H9 (cell line): ENCODE measurements around the gene PCDHB13. TPM values are rescaled to one million over a fixed set of nuclear protein-coding genes. Genes with fewer than 3 reads are reported as not detected.

Experiments used
- DNase-seq: peaks from one replicate; pipeline ENCODE4 v3.0.0-alpha.2; 2017
- H2AFZ ChIP-seq: one replicate; pipeline ENCODE4 v1.6.1; 2013; ENCODE audit warnings: mild to moderate bottlenecking, low read length, control low read depth, moderate library complexity
- H2AK5ac ChIP-seq: 2 replicates; pipeline ENCODE4 v1.6.1; 2013; ENCODE audit warnings: low read length, control low read depth, mixed read lengths; ENCODE audit not compliant: insufficient read length
- H2BK120ac ChIP-seq: one replicate; pipeline ENCODE4 v1.6.1; 2013; ENCODE audit warnings: low read depth, mild to moderate bottlenecking, low read length, control low read depth, inconsistent platforms; ENCODE audit not compliant: poor library complexity, severe bottlenecking
- H2BK12ac ChIP-seq: 2 replicates; pipeline ENCODE4 v1.6.1; 2013; ENCODE audit warnings: low read length, control low read depth, mixed read lengths, low read depth; ENCODE audit not compliant: insufficient read length
- H2BK15ac ChIP-seq: 2 replicates; pipeline ENCODE4 v1.6.1; 2013; ENCODE audit warnings: low read depth, low read length, control low read depth
- H2BK20ac ChIP-seq: one replicate; pipeline ENCODE4 v1.6.1; 2013; ENCODE audit warnings: low read depth, mild to moderate bottlenecking, low read length, control low read depth, inconsistent platforms; ENCODE audit not compliant: poor library complexity, severe bottlenecking
- H2BK5ac ChIP-seq: 2 replicates; pipeline ENCODE4 v1.6.1; 2013; ENCODE audit warnings: low read length, control low read depth, mixed read lengths; ENCODE audit not compliant: insufficient read length
- H3K14ac ChIP-seq: 2 replicates; pipeline ENCODE4 v1.6.1; 2013; ENCODE audit warnings: low read length, control low read depth; ENCODE audit not compliant: insufficient read depth
- H3K18ac ChIP-seq: 2 replicates; pipeline ENCODE4 v1.6.1; 2013; ENCODE audit warnings: low read depth, mild to moderate bottlenecking, mixed read lengths, low read length, control low read depth; ENCODE audit not compliant: insufficient read length
- H3K23ac ChIP-seq: 2 replicates; pipeline ENCODE4 v1.6.1; 2013; ENCODE audit warnings: low read length, control low read depth, mixed read lengths, low read depth; ENCODE audit not compliant: insufficient read length
- H3K23me2 ChIP-seq: 2 replicates; pipeline ENCODE4 v1.6.1; 2013; ENCODE audit warnings: low read depth, mild to moderate bottlenecking, mixed read lengths, low read length, control low read depth; ENCODE audit not compliant: insufficient read length, poor library complexity, severe bottlenecking
- H3K27ac ChIP-seq: 2 replicates; pipeline ENCODE4 v1.5.1; 2013; ENCODE audit warnings: low read length, control low read depth, mixed read lengths, low read depth; ENCODE audit not compliant: insufficient read length
- H3K27me3 ChIP-seq: 2 replicates; pipeline ENCODE4 v1.6.1; 2013; ENCODE audit warnings: low read length, control low read depth, inconsistent platforms; ENCODE audit not compliant: insufficient read depth
- H3K4ac ChIP-seq: 2 replicates; pipeline ENCODE4 v1.6.1; 2013; ENCODE audit warnings: low read depth, mild to moderate bottlenecking, control low read depth, inconsistent platforms, low read length, moderate library complexity
- H3K4me1 ChIP-seq: 2 replicates; pipeline ENCODE4 v1.6.1; 2013; ENCODE audit warnings: low read length, control low read depth, inconsistent platforms; ENCODE audit not compliant: insufficient read depth
- H3K4me2 ChIP-seq: 2 replicates; pipeline ENCODE4 v1.6.1; 2013; ENCODE audit warnings: low read length, control low read depth, mixed read lengths; ENCODE audit not compliant: insufficient read length, insufficient read depth
- H3K56ac ChIP-seq: 2 replicates; pipeline ENCODE4 v1.6.1; 2013; ENCODE audit warnings: low read depth, mild to moderate bottlenecking, mixed read lengths, low read length, control low read depth; ENCODE audit not compliant: insufficient read length
- H3K79me1 ChIP-seq: 2 replicates; pipeline ENCODE4 v1.6.1; 2013; ENCODE audit warnings: low read depth, mild to moderate bottlenecking, moderate library complexity, low read length, control low read depth, inconsistent platforms; ENCODE audit not compliant: insufficient read depth, poor library complexity, severe bottlenecking
- H3K79me2 ChIP-seq: 2 replicates; pipeline ENCODE4 v1.6.1; 2013; ENCODE audit warnings: low read length, control low read depth, inconsistent platforms; ENCODE audit not compliant: insufficient read depth
- H3K9ac ChIP-seq: 2 replicates; pipeline ENCODE4 v1.6.1; 2013; ENCODE audit warnings: low read length, control low read depth, mixed read lengths; ENCODE audit not compliant: insufficient read length; ENCODE audit errors: extremely low read depth
- H3K9me3 ChIP-seq: one replicate; pipeline ENCODE4 v1.6.1; 2013; ENCODE audit warnings: low read depth, low read length, inconsistent platforms; ENCODE audit not compliant: control insufficient read depth
- H3T11ph ChIP-seq: one replicate; pipeline ENCODE4 v1.6.1; 2013; ENCODE audit warnings: mild to moderate bottlenecking, low read length, control low read depth, inconsistent platforms
- H4K20me1 ChIP-seq: one replicate; pipeline ENCODE4 v1.6.1; 2013; ENCODE audit not compliant: control insufficient read depth, insufficient read length, insufficient read depth
- H4K5ac ChIP-seq: 2 replicates; pipeline ENCODE4 v1.6.1; 2013; ENCODE audit warnings: low read depth, mild to moderate bottlenecking, mixed read lengths, low read length, control low read depth; ENCODE audit not compliant: insufficient read length
- H4K8ac ChIP-seq: replicated peaks from 2 replicates; pipeline ENCODE4 v1.6.1; 2013; ENCODE audit warnings: low read length, control low read depth, mixed read lengths, low read depth; ENCODE audit not compliant: insufficient read length
- H4K91ac ChIP-seq: 2 replicates; pipeline ENCODE4 v1.6.1; 2013; ENCODE audit warnings: low read depth, mild to moderate bottlenecking, moderate library complexity, mixed read lengths, low read length, control low read depth; ENCODE audit not compliant: insufficient read length
- H3K27ac Mint-ChIP-seq, 3 experiments: 2 replicates in 2 of 3; 3 replicates in 1 of 3; pipeline ENCODE4 v1.8.0; 2020 to 2021; ENCODE audit warnings: mixed read lengths in 3 of 3, mild to moderate bottlenecking in 1 of 3, moderate library complexity in 1 of 3
- H3K27me3 Mint-ChIP-seq: 2 replicates; pipeline ENCODE4 v1.8.0; 2021; ENCODE audit warnings: low read depth, mild to moderate bottlenecking, moderate library complexity, mixed read lengths
- H3K36me3 Mint-ChIP-seq, 3 experiments: 2 replicates in 2 of 3; 3 replicates in 1 of 3; pipeline ENCODE4 v1.8.0; 2020 to 2021; ENCODE audit warnings: low read depth in 3 of 3, mixed read lengths in 3 of 3; ENCODE audit not compliant: insufficient read depth in 1 of 3
- H3K4me1 Mint-ChIP-seq, 2 experiments: 2 replicates each; pipeline ENCODE4 v1.8.0; 2020; ENCODE audit warnings: mixed read lengths in 2 of 2
- H3K4me3 Mint-ChIP-seq, 2 experiments: 2 replicates in 1 of 2; 3 replicates in 1 of 2; pipeline ENCODE4 v1.8.0; 2020 to 2021; ENCODE audit warnings: mild to moderate bottlenecking in 2 of 2, mixed read lengths in 2 of 2, moderate library complexity in 1 of 2
- H3K9me3 Mint-ChIP-seq, 2 experiments: 2 replicates in 1 of 2; 3 replicates in 1 of 2; pipeline ENCODE4 v1.8.0; 2020; ENCODE audit warnings: mild to moderate bottlenecking in 2 of 2, mixed read lengths in 2 of 2, moderate library complexity in 1 of 2
- WGBS: extraction: QIAGEN DNeasy Blood & Tissue Kit; methylation state at CpG from one replicate; pipeline ENCODE4 v1.1.7; 2013; ENCODE audit warnings: missing lambda C conversion rate, low lambda C conversion rate, mixed read lengths; ENCODE audit not compliant: insufficient read length; ENCODE audit errors: extremely low coverage; 5-methylcytosine and 5-hydroxymethylcytosine counted together
- total RNA-seq: library from RNA; stranded (reverse); gene quantifications from 2 replicates; pipeline ENCODE4 v1.2.1, GENCODE V29; 2021
- TF ChIP-seq, protein P1 (sequence below): fragments of 200-600 bp; sonication (generic); conservative IDR thresholded peaks from 3 replicates; pipeline ENCODE4 v1.8.0; 2021; ENCODE audit warnings: antibody characterized with exemption, mild to moderate bottlenecking

Gene PCDHB13
- total RNA-seq, 1 experiment from 2014 or later, result 1.7 TPM

DNA sequence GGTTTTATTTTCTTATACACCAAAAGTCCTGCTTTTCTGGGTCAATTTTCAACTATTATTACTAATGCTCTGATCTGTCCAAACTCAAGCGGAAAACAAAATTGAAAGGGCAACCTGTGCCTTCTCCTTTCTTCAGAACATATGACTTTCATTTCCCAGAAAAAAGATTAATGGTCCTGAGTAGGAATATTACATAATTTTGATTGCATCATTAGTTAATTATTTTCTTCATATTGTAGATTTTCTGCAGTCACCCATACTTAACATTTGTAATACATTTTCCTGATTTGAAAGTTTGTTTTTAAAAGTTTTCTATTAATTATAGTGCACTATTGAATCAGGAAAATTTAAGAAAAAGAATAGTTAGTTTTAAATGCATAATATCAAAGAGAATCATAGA lies 37.8 kb upstream of the PCDHB13 start:
- H3K27me3 Mint-ChIP-seq, result peaks cover 6% of the 10 kb centered on the region
- WGBS, result no CpG with 5 or more reads among the region's 1 CpG

More for the DNA sequence above, 37.8 kb upstream of the PCDHB13 start:
- peaks cover 0 to 6% of the 10 kb centered on the region in 2 experiments; a peak in 1 of 4 replicates for H3K4me1 Mint-ChIP-seq
- Histone ChIP-seq H2AFZ (no peak overlapping the region), H3K4ac (no peak overlapping the region), H3K27ac (no peak overlapping the region), H2BK20ac (no peak overlapping the region), H3K4me2 (no peak overlapping the region), H2BK120ac (no peak overlapping the region), H3K79me1 (no peaks in the 10 kb centered on the region), H4K8ac (no peak overlapping the region), H3K23ac (no peak overlapping the region), H4K5ac (no peak overlapping the region), H4K20me1 (no peaks in the 10 kb centered on the region), H2BK15ac (no peak overlapping the region), H3K9ac (no peak overlapping the region), H3T11ph (no peak overlapping the region), H3K9me3 (no peaks in the 10 kb centered on the region), H3K18ac (no peak overlapping the region), H3K27me3 (no peaks in the 10 kb centered on the region), H3K4me1 (no peaks in the 10 kb centered on the region), H2BK12ac (no peak overlapping the region), H3K79me2 (no peaks in the 10 kb centered on the region), H2AK5ac (no peak overlapping the region), H3K23me2 (no peaks in the 10 kb centered on the region), H4K91ac (no peak overlapping the region), H2BK5ac (no peak overlapping the region), H3K56ac (no peak overlapping the region), H3K14ac (no peak overlapping the region)
- peaks cover 20 to 27% of the 10 kb centered on the region in 2 experiments for H3K9me3 Mint-ChIP-seq
- H3K4me3 Mint-ChIP-seq, result no peak overlapping the region
- no peak overlapping the region for H3K27ac Mint-ChIP-seq
- DNase-seq, result no peak
- peaks cover 4 to 19% (median 14%) of the 10 kb centered on the region in 3 experiments; a peak in 5 of 7 replicates for H3K36me3 Mint-ChIP-seq
- TF ChIP-seq, protein P1, sequence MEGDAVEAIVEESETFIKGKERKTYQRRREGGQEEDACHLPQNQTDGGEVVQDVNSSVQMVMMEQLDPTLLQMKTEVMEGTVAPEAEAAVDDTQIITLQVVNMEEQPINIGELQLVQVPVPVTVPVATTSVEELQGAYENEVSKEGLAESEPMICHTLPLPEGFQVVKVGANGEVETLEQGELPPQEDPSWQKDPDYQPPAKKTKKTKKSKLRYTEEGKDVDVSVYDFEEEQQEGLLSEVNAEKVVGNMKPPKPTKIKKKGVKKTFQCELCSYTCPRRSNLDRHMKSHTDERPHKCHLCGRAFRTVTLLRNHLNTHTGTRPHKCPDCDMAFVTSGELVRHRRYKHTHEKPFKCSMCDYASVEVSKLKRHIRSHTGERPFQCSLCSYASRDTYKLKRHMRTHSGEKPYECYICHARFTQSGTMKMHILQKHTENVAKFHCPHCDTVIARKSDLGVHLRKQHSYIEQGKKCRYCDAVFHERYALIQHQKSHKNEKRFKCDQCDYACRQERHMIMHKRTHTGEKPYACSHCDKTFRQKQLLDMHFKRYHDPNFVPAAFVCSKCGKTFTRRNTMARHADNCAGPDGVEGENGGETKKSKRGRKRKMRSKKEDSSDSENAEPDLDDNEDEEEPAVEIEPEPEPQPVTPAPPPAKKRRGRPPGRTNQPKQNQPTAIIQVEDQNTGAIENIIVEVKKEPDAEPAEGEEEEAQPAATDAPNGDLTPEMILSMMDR, result no peak
